CD14-positive monocyte (primary cell): Measurements from ENCODE around the gene SPRYD7. TPM values are rescaled to one million over a fixed set of nuclear protein-coding genes. Genes with fewer than 3 reads are reported as not detected.

Source experiments
- DNase-seq, 3 donors: peaks; one replicate each; pipeline ENCODE4 v3.0.0-alpha.2; 2011 to 2022
- H2AFZ ChIP-seq: 2 replicates; pipeline ENCODE4 v1.6.0; 2012; ENCODE audit warnings: mild to moderate bottlenecking, low read depth, low read length, inconsistent platforms; ENCODE audit not compliant: insufficient read depth, poor library complexity, severe bottlenecking
- H3K27ac ChIP-seq, 2 donors: 1 replicate in 1 of 2; 2 replicates in 1 of 2; pipeline ENCODE4 v1.5.1; 2012 to 2013; ENCODE audit warnings: low read length in 2 of 2, control low read depth in 1 of 2, inconsistent platforms in 1 of 2, low read depth in 1 of 2, mild to moderate bottlenecking in 1 of 2
- H3K27me3 ChIP-seq, 2 donors: one replicate each; pipeline versions ENCODE4 v1.6.0 to v1.6.1; 2011 to 2013; ENCODE audit warnings: low read length in 2 of 2; ENCODE audit not compliant: control insufficient read depth in 2 of 2, insufficient read depth in 2 of 2
- H3K36me3 ChIP-seq, 2 donors: replicated peaks in 1 of 2; 1 replicate in 1 of 2; 2 replicates in 1 of 2; pipeline versions ENCODE4 v1.5.1 to v1.6.1; 2012 to 2013; ENCODE audit warnings: low read length in 2 of 2, control low read depth in 1 of 2, inconsistent platforms in 1 of 2, mild to moderate bottlenecking in 1 of 2; ENCODE audit not compliant: insufficient read depth in 2 of 2, control insufficient read depth in 1 of 2
- H3K4me1 ChIP-seq, 2 donors: 1 replicate in 1 of 2; 2 replicates in 1 of 2; pipeline versions ENCODE4 v1.5.1 to v1.6.1; 2012 to 2013; ENCODE audit warnings: low read length in 2 of 2, control low read depth in 1 of 2, inconsistent platforms in 1 of 2, mild to moderate bottlenecking in 1 of 2, moderate library complexity in 1 of 2; ENCODE audit not compliant: insufficient read depth in 2 of 2, control insufficient read depth in 1 of 2
- H3K4me2 ChIP-seq: replicated peaks from 2 replicates; pipeline ENCODE3; 2012; ENCODE audit warnings: low read length, moderate library complexity, mild to moderate bottlenecking; ENCODE audit not compliant: poor library complexity, severe bottlenecking; ENCODE audit errors: extremely low read depth
- H3K4me3 ChIP-seq, 3 experiments: fragments of 200-600 bp in 1 of 3; sonication (generic) in 1 of 3; replicated peaks in 1 of 3; 1 replicate in 2 of 3; 2 replicates in 1 of 3; pipeline ENCODE4 v1.5.1; 2011 to 2013; ENCODE audit warnings: low read length in 3 of 3, mild to moderate bottlenecking in 3 of 3, control low read depth in 2 of 3, low read depth in 2 of 3, inconsistent platforms in 1 of 3, moderate library complexity in 1 of 3
- H3K79me2 ChIP-seq: 2 replicates; pipeline ENCODE4 v1.6.0; 2012; ENCODE audit warnings: mild to moderate bottlenecking, control low read depth, inconsistent platforms, low read length, moderate library complexity; ENCODE audit not compliant: insufficient read depth
- H3K9ac ChIP-seq: 2 replicates; pipeline ENCODE4 v1.6.0; 2017; ENCODE audit warnings: low read length, mild to moderate bottlenecking; ENCODE audit not compliant: insufficient read depth, poor library complexity, severe bottlenecking
- H3K9me3 ChIP-seq, 2 donors: replicated peaks in 1 of 2; 1 replicate in 1 of 2; 2 replicates in 1 of 2; pipeline versions ENCODE4 v1.5.1 to v1.6.1; 2012 to 2013; ENCODE audit warnings: low read length in 2 of 2, control low read depth in 1 of 2; ENCODE audit not compliant: control insufficient read depth in 1 of 2, insufficient read depth in 1 of 2
- H4K20me1 ChIP-seq: 2 replicates; pipeline ENCODE4 v1.6.0; 2012; ENCODE audit warnings: mild to moderate bottlenecking, low read length, control low read depth, moderate library complexity; ENCODE audit not compliant: insufficient read depth
- H3K27ac Mint-ChIP-seq, 7 donors: one replicate each; pipeline ENCODE4 v1.8.0; 2020; ENCODE audit warnings: mild to moderate bottlenecking in 7 of 7, mixed read lengths in 7 of 7, moderate library complexity in 6 of 7, inconsistent platforms in 2 of 7
- H3K27me3 Mint-ChIP-seq, 3 donors: one replicate each; pipeline ENCODE4 v1.8.0; 2021 to 2022; ENCODE audit warnings: low read depth in 3 of 3, mild to moderate bottlenecking in 3 of 3, mixed read lengths in 3 of 3, moderate library complexity in 3 of 3, inconsistent platforms in 1 of 3
- H3K36me3 Mint-ChIP-seq, 2 donors: one replicate each; pipeline ENCODE4 v1.8.0; 2020; ENCODE audit warnings: mixed read lengths in 2 of 2, inconsistent platforms in 1 of 2, mild to moderate bottlenecking in 1 of 2
- H3K4me1 Mint-ChIP-seq: one replicate; pipeline ENCODE4 v1.8.0; 2020; ENCODE audit warnings: mild to moderate bottlenecking, mixed read lengths
- H3K4me3 Mint-ChIP-seq, 2 donors: one replicate each; pipeline ENCODE4 v1.8.0; 2020; ENCODE audit warnings: mild to moderate bottlenecking in 2 of 2, mixed read lengths in 2 of 2, moderate library complexity in 1 of 2
- H3K9me3 Mint-ChIP-seq, 7 donors: one replicate each; pipeline ENCODE4 v1.8.0; 2020 to 2022; ENCODE audit warnings: mixed read lengths in 7 of 7, mild to moderate bottlenecking in 6 of 7, moderate library complexity in 6 of 7, inconsistent platforms in 2 of 7
- CTCF ChIP-seq: fragments of 200-600 bp; IDR thresholded peaks from one replicate; pipeline ENCODE4 v1.8.0; 2022; ENCODE audit warnings: antibody characterized with exemption, mild to moderate bottlenecking
- WGBS: methylation state at CpG from one replicate; pipeline ENCODE4 v1.1.5; 2013; ENCODE audit warnings: missing lambda C conversion rate; ENCODE audit not compliant: insufficient coverage; 5-methylcytosine and 5-hydroxymethylcytosine counted together
- intact Hi-C, 2 donors: fragments of 100-400 bp; cut with micrococcal nuclease; formaldehyde crosslinking; loops; one replicate each; pipeline versions ENCODE4 v1.15.0 to v1.15.1; 2023
- polyA plus RNA-seq, 3 donors: library from polyadenylated mRNA; depleted of rRNA in 1 of 3; unstranded in 2 of 3; stranded (reverse) in 1 of 3; fragments of 300-500 nt in 2 of 3; fragments of >200 nt in 1 of 3; fragmentation: Illumina TruSeq in 2 of 3; gene quantifications; 1 replicate in 2 of 3; 2 replicates in 1 of 3; pipeline ENCODE4 v1.2.3, GENCODE V29; 2012 to 2021

Gene SPRYD7
- polyA plus RNA-seq, 3 donors, result 1.1 to 2.3 (median 1.2) TPM

- Mint-ChIP-seq H3K9me3 (no peaks in the 10 kb centered on the region), H3K4me3 (no peak overlapping the region), H3K4me1 (peaks cover 11% of the 10 kb centered on the region), H3K36me3 (peaks cover 34 to 45% of the 10 kb centered on the region in 2 donors), H3K27me3 (peaks cover 0 to 2% (median 0%) of the 10 kb centered on the region in 3 donors), H3K27ac (peak overlapping the region in 1 of 7 donors; percentile 38)
- no peaks in the 10 kb centered on the region for H4K20me1 ChIP-seq
- H3K4me3 ChIP-seq, result no peak overlapping the region
- no peak overlapping the region for H3K4me2 ChIP-seq
- H2AFZ ChIP-seq, result no peak overlapping the region
- peak; percentile 54 to 74 (median 71) for DNase-seq
- no peaks in the 10 kb centered on the region for H3K27me3 ChIP-seq
- intact Hi-C loops, result loop anchor here (5.0 to 10.0 kb wide), 4 partner anchors 558 to 1096 kb away; no protein-coding TSS in a partner anchor
- no peaks in the 10 kb centered on the region for H3K9me3 ChIP-seq
- peak; percentile 94 for TF ChIP-seq CTCF
- H3K36me3 ChIP-seq, result peaks cover 12 to 49% of the 10 kb centered on the region in 2 donors
- H3K27ac ChIP-seq, result no peak overlapping the region
- no peaks in the 10 kb centered on the region for H3K4me1 ChIP-seq
- no peak overlapping the region for H3K9ac ChIP-seq
- 83% methylated on average over 1 of the region's 8 CpGs for WGBS
- no peaks in the 10 kb centered on the region for H3K79me2 ChIP-seq
These were observed 40.4 kb upstream of the SPRYD7 start for GRCh38 chr13:49976314-49977258.

- H3K4me2 ChIP-seq, result no peak overlapping the region
- intact Hi-C loops, result loop anchor here (5.0 to 10.0 kb wide), 4 partner anchors 559 to 1096 kb away; no protein-coding TSS in a partner anchor
- H3K4me3 Mint-ChIP-seq, result no peak overlapping the region
- H3K9me3 Mint-ChIP-seq, result no peaks in the 10 kb centered on the region
- H2AFZ ChIP-seq, result no peak overlapping the region
- H4K20me1 ChIP-seq, result no peaks in the 10 kb centered on the region
- DNase-seq, result no peak
- H3K4me1 ChIP-seq, result no peaks in the 10 kb centered on the region
- H3K79me2 ChIP-seq, result no peaks in the 10 kb centered on the region
- peaks cover 11% of the 10 kb centered on the region for H3K4me1 Mint-ChIP-seq
- no CpG with 5 or more reads among the region's 1 CpG for WGBS
- H3K27me3 Mint-ChIP-seq, result no peaks in the 10 kb centered on the region
- no peak overlapping the region for H3K27ac ChIP-seq
- no peaks in the 10 kb centered on the region for H3K9me3 ChIP-seq
- TF ChIP-seq CTCF, result no peak
- no peak overlapping the region for H3K4me3 ChIP-seq
- no peaks in the 10 kb centered on the region for H3K27me3 ChIP-seq
- no peak overlapping the region for H3K27ac Mint-ChIP-seq
- peaks cover 38 to 50% of the 10 kb centered on the region in 2 donors for H3K36me3 Mint-ChIP-seq
- H3K36me3 ChIP-seq, result peaks cover 12 to 56% of the 10 kb centered on the region in 2 donors
- no peak overlapping the region for H3K9ac ChIP-seq
These were observed 39.7 kb upstream of the SPRYD7 start for GRCh38 chr13:49975826-49976225.
